Measurements from ENCODE around the gene PHACTR3.
"Not testable (repeated sequence)": the region's sequence is repeated elsewhere in the genome, so short reads cannot be mapped to it uniquely, and the experiment has no call there.

PHACTR3 gene

DNA sequence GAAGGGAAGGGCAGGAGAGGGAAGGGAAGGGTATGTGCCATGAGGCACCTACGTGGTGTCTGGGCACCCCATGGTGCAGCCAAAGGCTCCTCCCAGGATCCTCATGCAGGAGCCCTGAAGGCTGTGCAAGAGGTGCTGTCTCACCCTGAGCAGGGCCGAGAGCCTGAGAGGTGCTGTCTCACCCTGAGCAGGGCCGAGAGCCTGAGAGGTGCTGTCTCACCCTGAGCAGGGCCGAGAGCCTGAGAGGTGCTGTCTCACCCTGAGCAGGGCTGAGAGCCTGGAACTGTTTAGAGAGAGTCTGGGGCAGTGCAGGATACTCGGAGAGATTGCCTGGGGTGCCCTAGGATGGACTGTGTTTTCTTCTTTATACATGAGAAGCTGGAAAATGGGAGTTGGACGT, 14.2 kb downstream of the PHACTR3 start:
- DNase-seq (ENCODE audit: low spot score), result not testable (repeated sequence)

DNA sequence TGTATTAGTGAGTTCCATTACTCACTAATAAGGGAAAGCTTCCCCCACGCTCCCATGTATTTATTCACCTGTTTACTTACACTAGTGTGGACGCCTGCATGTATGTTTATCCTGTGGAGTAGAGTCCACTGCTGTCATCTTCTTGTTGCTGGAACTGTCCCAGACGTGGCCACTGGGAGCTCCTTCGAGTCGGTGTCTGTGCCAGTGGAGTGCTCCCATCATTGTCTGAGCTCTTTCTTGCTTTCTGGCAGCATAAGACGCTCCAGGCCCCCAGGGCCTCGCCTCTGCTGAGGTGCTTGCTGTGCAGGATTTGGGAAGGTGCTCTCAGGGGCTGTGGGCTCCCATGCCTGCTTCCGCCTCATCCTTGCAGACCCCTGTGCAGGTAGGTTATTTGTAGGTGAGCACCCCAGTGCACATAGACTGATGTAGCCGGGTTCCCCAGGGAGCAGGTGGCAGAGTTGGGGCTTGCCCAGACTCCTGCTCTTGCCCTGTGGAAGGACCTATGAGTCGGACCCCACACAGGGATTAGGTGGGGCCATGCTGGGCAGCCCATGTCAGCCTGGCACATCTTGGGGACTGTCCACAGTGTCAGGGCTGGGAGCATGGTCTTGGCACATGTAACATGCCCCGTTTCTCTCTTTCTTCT, 16.6 kb downstream of the PHACTR3 start:
- no peak for DNase-seq (ENCODE audit: low spot score)

GRCh38 chr20:59622496-59622895, 18.2 kb downstream of the PHACTR3 start:
- no peak for DNase-seq (ENCODE audit: low spot score)

DNA sequence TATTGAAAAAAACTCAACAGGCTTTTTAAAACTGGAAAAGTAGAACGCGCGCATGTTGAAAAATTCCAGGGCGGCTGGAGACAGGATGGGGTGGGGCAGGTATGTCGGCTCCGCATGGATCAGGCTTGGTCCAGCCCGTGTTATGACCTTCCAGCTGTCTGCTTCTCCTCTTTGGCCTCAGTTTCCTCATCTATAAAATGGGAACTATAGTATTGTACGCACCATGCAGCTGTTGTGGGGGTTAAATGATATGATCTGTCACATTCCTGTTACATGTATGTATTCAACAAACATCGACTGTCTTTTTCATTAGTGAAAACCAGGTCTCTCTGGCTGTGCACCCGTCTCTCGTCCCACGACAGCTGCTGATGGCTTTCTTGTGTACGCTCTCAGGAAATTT, 18.8 kb downstream of the PHACTR3 start:
- DNase-seq (ENCODE audit: low spot score), result no peak

- no peak for DNase-seq (ENCODE audit: low spot score)
These were observed 19.2 kb downstream of the PHACTR3 start for GRCh38 chr20:59623583-59623982.

GRCh38 chr20:59624401-59624800, 20.1 kb downstream of the PHACTR3 start:
- no peak for DNase-seq (ENCODE audit: low spot score)

DNA sequence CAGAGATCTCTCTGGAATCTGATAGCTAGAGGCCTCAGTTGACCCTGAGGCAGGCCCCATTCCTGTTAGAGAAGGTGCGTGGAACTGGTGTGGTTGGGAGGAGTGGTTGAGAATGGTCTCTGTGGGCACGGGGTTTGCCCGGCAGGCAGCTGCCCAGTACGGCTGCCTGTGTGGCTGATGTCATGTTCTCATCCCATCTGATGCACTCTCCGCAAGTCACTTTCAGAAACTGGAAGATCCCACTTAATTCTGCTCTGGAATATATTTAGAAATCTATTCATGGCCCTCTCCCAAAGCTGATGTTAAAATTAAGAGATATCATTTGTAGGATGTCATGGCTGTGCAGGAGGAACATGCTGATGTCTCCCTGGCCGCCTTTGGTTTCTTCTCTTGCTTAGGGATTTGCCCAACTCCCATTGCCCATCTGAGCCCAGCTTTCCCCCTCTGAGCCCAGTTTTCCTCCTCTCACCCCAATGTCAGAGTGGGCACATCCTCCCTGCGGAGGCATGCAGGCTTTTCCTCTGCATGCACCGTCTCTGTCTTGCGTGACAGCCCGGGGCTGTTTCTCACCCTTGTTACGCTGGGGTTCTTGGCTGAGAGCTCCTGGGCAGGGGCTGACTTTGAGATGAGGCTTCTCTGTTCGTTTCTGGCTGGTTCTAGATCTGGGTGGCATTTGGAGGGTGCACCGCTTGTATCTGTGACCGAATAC, 21.0 kb downstream of the PHACTR3 start:
- no peak for DNase-seq (ENCODE audit: low spot score)

- DNase-seq (ENCODE audit: low spot score), result no peak
These were observed 23.0 kb downstream of the PHACTR3 start for GRCh38 chr20:59627298-59627697.

DNA sequence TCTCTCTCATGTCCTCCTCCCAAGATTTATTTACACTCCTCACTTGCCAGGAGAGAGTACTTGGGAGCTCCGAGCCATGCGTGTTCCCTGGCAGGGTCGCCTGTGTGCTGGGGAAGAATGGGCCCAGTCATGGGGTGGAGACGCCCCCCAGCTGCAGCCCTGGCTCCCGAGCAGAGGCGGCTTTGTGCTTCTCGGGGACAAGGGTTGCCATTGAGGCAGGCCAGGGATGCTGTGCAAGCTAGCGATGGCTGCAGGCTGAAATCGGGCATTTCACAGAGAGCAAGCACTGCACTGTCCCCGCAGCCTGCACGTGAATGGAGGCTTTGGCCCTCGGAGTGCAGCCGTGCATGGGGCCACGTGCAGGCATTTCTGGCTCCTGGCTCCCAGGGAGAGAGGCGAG, 23.8 kb downstream of the PHACTR3 start:
- no peak for DNase-seq (ENCODE audit: low spot score)

DNA sequence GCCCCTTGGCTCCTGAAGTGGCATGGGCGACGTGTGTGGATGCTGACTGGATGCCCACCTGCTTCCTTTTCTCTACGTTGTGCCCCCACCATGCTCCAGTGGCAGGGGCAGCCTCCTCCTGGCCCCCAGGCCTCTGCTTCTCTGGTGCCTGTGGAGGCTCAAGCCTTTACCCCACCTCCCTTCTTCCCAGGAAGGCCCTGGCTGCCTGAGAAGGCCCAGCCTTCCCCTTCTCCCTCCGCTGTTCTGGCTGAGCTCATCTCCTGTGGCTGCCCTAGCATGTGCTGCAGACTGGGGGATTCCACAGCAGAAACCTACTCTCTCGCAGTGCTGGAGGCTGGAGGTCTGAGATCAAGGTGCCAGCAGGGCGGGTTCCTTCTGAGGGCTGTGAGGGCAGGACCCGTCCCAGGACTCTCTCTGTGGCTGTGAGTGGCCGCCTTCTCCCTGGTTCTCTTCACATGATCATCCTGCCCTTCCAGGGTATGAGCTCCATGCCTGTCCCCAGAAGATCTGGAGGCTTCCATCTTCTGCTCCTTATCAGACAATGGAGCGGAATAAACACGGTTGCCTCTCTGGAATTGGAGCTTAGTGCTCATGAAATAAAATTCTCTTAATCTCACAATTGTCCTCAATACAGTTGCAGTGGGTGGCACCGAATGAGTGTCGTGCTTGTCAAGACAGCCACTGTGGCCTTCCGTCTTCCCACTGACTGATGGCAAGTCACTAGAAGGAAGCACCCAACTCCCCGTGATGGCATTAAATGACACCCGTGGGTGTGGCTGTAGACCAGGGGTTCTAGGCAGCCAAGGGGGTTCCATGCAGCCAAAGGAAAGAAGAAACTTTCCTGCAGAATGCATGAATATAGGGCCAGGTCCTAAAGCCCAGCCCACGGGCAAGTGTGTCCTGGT, 25.1 kb downstream of the PHACTR3 start:
- no peak for DNase-seq (ENCODE audit: low spot score)

DNA sequence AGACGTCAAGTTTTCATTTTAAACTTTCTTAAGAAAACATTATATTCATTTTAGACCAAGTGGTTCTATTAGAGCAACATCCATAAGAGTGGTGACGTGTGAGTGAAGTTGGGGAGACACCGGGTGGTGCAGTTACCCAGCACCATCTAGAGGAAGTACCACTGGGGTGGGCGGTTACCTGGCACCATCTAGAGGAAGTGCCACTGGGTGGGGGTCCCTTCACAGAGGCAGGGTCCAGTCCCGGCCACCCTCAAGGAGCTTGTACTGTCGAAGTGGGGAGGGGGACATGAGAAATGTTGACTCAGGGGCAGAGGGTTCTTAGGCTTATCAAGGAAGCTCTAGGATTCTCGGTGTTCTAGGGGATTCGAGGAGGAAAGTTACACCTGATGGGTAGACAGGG, 26.2 kb downstream of the PHACTR3 start:
- DNase-seq (ENCODE audit: low spot score), result no peak

DNA sequence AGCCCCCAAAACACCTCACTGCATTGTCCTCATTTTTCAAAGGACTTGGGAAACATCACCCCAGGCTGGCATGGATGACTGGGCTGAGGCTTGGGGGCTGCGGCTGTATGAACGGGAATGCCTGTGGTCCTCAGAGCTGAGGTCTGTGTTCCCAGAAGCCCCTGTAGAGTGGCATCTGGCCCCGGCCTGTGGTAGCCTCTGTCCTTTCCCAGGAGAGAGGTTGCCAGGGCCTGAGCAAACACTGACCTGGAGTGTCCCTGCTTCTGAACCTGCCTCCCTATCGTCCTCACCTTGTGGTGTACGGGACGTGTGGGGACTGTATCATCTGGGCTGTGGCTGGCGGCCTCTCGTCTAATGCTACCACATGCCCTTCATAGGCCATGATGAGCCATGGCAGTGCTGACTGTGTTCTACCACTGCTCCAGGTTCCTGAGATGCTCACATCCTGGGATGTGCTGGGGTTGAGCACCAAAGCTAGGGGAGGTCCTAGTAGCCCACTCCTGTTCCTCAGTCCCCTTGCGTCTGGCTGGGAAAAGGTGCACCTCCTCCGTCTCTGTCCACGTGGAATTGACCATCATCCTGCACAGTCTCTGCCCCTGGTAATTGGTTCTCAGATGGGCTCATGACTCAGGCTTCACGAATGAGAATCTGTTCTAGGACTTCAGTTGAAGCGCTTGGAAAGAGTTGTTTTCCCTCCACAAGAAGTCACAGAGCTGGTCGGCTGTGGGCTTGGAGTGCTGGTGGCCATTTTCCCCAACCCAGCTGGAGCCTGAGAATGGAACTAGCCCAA, 27.6 kb downstream of the PHACTR3 start:
- no peak for DNase-seq (ENCODE audit: low spot score)

DNA sequence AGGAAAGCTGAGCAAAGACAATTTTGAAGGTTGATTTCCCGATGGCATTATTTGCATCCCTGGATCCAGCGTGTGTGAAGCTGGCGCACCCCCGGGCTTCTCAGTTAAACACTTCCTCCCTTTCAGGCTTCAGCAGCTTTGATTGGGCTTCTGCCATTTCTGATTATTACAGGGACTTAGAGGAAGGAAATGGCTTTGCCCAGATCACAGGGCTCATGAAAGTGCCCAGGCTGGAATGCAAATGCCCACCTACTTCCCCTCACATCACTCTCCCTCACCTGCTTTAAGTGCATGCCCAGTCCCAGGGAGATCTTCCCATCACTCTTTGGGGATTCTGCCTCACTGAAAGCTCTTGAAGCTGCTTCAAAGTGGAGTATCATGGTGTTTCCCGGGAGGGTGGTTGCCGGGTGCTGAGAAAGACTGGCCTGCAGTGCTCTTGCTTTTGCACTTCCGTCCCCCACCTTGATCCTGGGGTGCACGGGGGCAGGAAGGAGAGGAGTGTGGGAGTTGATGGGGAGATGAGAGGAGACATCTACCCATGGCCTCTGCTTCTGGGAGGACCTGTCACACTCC, 28.3 kb downstream of the PHACTR3 start:
- no peak for DNase-seq (ENCODE audit: low spot score)

GRCh38 chr20:59633656-59634251, 29.4 kb downstream of the PHACTR3 start:
- DNase-seq (ENCODE audit: low spot score), result no peak

- DNase-seq (ENCODE audit: low spot score), result no peak
These were observed 30.2 kb downstream of the PHACTR3 start for GRCh38 chr20:59634435-59635005.

GRCh38 chr20:59636766-59637370, 32.5 kb downstream of the PHACTR3 start:
- DNase-seq (ENCODE audit: low spot score), result no peak

DNA sequence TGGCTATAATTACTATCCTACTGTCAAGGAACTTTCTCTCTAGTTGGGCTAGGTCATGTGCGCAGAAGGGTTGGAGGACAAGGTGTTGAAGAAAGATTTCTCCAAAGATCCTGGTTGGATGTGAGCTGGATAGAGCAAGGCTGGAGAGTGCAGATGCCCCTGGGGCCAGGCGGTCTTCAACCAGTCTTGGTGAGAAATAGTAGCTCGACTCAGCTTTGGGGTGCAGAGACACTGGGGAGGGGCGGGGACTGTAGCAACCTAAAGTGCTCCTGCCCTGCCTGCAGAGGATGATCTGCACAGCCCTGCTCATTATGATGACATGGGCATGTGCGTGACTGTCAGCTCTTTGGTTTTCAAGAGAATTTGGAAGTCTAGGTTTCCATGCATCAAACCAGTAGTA, 35.9 kb downstream of the PHACTR3 start:
- DNase-seq (ENCODE audit: low spot score), result no peak

GRCh38 chr20:59643615-59644061, 39.3 kb downstream of the PHACTR3 start:
- no peak for DNase-seq (ENCODE audit: low spot score)

DNA sequence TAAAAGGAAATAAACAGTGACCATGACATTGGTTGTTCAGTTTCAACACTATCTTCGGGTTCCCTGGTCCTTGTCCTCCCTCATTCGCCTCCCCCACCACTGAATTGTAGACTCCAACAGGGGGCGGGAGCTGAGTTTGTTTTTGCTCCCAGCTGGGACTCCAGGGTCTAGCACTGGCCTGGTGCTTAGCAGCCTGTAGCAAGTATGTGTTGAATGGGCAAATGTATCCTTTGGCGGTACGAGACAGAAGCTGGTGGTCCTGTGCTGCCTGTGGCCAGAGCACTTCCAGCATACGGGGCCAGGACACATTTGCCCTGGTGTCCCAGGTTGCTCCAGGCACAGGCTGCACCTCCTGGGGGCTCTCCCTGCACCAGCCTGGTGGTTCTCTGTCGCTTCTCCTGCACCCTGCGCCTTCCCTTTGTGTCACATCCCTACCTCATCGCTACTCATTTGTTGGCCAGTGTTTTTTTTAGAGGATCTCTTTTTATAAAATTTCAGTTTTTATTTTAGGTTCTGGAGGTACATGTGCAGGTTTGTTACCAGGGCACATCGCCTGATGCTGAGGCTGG, 40.1 kb downstream of the PHACTR3 start:
- no peak for DNase-seq (ENCODE audit: low spot score)

GRCh38 chr20:59645271-59645670, 40.9 kb downstream of the PHACTR3 start:
- no peak for DNase-seq (ENCODE audit: low spot score)
